HG03439 (cell line): ENCODE data around the gene SORCS1.

ENCODE experiments used
- ATAC-seq: cut with Tn5 transposase; IDR thresholded peaks from one replicate; pipeline ENCODE4 v1.9.1; 2021; ENCODE audit warnings: mild to moderate bottlenecking, moderate library complexity; ENCODE audit not compliant: unreplicated experiment

SORCS1 gene

DNA sequence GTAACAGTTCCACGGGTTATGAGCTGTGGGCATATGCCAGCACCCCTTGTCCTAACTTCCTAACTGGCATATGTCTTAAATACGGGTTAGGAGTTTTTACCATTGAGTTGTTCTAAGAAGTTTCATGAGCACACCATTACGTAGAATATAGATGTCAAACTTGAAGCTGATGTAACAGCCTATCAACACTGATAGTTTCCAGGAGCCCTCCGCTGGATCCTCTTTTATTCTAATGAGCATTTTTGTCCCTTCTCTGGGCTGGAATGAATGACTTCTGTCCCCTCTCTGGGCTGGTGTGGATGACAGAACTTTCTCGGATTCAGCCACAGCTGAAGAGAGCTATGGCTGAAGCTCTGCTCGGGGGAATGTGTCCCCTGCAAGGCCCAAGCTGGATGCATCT lies 256.3 kb downstream of the SORCS1 start:
- no peak for ATAC-seq

DNA sequence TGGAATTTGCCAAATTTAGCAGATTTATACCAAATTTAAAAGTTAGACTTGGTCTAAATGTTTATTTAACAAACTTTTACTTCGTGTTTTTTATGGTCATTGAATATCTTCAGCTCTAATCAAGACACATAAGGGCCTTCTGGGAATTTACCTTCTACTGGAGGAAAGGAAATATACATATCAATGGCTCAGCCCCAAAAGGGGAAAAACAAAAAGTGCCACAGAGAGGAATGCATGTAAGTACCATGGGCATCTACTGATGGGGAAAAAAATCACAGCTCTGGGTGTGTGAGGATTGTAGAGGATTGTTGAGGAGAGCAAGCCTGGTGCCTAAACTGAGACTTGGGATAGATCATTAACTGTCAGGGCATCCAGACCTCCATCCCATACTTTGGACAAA lies 260.3 kb downstream of the SORCS1 start:
- ATAC-seq = no peak

DNA sequence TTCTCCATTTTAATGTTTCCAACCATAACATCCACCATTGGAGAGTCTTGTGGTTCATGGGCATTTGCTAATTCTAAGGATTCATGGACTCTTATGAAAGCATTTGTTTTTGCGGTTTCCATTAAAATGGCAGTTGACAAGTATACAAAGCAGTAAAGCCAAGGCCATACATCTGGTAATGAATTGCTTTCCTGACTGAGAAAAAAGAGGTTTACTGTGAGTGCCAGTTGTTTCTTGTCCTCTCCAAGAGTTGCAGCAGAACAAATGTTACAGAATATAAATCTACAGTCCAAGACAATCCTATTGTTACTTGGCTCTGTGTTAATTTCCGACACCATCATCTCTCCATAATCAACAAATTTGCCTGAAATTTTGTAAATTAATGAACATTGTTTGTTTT lies 261.3 kb downstream of the SORCS1 start:
- ATAC-seq = no peak

DNA sequence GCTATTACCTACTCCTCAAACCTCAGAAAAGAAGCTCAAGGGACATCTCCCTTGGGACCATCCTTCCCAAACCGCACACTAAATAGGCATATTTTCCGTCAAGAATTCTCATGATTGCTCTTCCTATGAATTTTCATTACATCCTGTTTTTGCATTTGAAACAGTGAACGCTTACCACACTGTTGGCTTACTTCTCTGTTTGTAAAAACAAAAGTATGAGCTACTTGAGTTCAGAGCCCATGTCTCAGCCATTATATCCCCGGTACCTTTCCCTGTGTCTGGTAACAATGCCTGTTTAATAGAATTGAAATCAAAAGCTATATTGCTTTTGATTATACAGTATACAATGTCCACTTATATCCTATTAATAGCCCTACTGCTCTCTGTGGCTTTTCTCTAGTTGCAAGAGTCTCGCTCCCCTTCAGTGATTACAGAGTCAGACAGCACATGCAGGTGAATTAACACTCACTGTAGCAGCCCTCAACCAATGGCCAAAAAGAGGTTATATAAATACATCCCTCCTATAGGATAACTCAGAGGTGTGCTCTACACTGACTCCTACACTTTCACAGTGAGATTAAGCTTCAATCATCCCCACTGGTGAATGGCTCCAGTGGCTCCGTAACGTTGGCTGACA lies 264.4 kb downstream of the SORCS1 start:
- ATAC-seq = no peak

DNA sequence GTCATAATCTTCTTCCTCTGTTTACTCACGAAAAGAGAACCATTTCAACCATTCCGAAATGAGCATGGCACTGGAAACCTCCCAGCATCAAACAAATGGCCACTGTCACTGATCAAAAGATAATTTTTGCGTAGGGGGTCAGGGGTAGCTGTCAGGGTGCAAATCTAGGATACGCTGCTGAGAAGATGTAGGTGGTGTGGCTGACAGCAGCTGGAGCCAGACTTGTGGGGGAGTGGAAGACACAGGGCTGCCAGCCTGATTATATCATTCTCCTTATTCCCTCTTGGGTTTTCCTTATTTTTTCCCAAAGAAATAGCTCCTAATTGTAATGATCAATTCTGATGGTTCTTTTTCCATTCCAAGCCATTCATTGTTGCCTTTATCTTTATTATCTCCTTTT lies 266.1 kb downstream of the SORCS1 start:
- ATAC-seq = no peak

DNA sequence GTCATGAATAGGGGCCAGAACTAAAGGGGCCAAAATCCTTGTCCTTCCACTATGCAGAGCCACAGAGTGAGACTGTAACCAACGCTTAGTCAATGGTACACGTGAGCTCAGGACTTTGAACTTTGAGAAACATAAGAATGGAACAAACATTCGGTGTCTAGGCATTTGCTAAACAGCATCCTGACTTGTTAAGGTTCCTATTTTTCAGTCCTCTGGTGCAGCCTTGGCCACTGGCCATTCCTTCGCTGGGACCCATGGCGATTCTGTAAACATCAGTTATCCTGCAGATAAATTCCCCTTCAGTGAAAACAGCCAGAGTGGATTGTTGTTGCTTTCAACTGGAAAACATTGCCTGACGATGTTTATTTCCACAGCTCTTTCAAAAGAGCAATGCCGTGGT lies 266.8 kb downstream of the SORCS1 start:
- no peak for ATAC-seq

DNA sequence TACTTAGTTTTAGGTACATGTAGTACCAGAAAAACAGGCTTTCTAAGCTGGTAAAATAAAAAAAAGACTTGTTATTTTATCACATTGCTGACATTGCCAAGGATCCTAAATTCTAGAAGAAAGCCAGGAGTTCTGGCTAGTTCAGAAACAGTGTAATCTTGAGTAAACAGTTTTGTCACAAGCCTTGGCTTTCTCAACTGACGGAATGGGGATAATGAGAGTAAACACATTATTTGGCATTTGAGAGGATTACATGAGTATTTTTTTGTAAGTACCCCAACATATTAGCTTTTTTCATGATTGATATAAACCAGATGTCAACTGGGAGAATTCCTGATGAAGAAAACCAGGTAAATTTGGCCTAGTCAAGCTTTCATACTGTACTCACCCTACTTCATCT lies 269.8 kb downstream of the SORCS1 start:
- ATAC-seq = no peak

DNA sequence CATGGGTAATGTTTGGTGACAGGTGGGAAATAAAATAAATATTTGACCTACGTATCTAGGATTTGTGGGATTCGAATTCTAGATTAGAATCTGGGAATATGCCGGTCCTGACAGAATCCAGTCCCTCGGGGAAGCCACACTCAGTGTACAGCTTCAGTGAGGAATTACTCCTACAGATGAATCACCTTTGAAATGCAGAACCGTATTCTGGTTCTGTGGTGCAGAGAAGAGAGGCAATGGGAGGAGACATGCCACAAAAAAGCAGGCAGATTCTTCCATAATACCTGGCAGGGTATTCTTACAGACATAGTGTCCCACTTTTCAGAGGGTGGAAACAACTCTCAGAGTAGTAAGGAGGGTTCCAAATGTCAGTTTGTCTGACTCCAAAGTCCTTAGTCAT lies 286.9 kb downstream of the SORCS1 start:
- ATAC-seq = no peak

DNA sequence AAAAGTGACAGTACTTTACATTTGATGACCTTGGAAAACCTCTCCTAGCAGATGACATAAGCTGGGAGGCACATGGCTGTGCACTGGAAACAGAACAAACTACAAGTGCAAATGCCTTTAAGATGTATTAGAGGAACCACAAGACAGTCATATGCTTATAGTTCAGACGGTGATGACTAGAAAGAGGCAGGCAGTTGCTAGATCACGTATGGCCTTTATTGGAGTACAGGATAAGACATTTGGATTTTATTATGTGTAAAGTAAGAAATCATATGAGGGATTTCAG lies 290.0 kb downstream of the SORCS1 start:
- ATAC-seq = no peak

DNA sequence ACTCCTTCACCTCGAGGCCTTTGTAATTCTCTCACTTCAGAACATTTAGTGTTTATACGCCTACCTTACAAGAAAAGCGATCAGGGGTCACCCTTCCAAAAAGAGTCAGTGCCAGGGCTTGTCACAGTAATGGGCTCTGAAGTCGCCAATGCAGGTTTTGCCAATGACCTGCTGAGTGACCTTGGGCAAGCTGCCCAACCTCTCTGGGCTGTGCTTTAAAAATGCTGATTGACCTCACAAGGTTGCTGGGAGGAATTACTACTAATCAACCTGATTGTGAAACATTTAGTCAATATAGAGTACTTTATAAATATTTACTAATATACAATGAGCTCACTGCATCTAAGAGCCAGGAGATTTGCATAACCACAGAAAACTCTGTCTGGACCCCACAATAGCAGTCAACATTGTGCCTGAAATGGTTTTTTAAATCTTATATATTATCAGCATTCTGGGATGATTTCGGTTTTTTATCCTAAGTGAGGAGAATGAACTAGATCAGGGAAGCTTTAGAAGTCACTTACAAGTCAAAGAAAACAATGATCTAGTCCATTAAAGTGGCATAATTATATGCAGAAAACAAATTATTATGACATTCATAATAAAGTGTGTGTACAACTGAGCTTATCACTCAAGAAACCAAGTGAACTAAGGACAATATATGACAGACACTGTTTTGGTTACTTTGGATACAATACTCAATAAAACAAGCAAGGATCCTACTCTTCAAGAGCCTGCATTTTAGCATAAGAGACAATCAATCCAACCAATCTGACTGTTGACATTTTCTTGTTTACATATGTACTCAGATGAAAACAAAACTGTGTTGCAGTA lies 290.5 kb downstream of the SORCS1 start:
- no peak for ATAC-seq

DNA sequence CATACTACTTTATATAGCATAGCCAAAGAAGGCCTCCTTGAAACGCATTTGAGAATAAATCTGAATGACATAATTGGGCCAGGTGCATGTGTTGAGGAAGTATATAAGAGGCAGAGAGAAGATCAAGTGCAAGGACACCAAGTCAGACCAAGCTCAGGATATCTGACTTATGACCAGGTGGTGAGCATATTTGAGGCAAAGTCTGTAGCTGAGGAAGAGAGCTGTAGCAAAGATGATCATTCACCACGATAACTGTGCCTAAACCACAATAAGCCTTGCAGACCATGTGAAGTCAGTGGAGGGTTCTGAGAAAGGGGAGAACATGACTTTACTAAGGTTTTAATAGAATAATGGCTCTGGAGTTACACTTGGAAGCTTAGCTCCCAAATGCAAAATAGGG lies 292.3 kb downstream of the SORCS1 start:
- ATAC-seq = no peak

DNA sequence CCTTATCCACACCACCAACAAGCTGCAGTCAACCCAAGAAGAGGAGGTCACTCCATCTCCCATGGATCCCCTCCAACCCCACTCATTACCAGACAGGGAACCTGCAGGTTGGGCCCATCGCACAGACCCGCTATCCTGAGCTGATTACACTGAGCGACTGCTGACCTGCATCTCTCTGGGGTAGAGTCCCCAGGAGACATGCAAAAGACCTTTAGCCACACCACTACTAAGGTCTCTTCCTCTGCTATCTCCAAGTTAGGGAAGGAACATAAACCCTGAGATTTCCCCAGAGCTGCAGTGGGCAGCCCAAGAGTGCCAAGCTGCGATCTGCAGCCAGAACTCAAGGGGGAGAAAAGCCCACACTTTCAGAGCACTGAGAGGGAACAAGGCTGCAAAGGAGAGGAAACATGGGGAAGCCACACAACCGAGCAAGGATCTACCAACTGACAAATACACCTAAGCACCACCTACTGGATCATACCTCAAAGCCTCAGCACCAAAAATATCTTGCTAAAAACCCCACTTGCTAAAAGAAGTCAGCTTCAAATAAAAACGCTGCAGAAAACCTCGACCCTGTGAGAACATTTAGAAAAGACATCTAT lies 298.2 kb downstream of the SORCS1 start:
- peak; percentile 62 for ATAC-seq

DNA sequence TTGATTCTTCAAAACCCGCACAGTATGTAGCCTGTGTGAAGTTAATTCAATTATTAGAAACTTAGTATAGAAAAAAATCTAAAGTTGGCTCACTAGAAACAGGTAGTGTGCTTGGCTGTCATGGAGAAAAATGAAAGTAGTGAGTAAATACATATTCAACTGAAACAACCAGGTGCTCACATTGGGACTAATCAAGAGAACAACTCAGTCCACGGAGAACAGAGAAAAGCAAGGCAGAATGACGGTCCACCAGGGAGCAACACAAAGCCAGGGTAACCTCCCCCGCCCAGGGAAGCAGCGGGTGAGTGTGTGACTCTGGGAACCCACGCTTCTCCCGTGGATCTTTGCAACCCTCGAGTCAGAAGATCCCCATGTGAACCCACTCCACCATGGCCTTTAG lies 300.5 kb downstream of the SORCS1 start:
- no peak for ATAC-seq

DNA sequence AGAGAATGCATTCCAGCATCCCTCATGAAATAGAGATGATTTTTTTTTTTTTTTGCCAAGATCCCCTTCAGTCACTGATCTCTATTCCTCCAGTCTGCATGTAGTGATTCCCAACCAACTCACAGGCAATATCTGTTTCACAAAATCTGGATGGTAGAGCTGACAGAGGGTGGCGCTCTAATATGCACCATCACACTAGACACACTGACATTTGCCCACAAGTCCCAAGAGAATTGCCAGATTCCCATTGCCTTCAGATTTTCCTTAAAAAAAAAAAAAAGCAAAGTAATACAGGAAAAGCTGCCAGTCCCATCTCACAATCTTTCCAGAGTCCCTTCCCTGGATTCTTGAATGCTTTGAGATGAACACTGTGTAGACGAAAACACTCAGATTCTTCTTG lies 301.0 kb downstream of the SORCS1 start:
- no peak for ATAC-seq

DNA sequence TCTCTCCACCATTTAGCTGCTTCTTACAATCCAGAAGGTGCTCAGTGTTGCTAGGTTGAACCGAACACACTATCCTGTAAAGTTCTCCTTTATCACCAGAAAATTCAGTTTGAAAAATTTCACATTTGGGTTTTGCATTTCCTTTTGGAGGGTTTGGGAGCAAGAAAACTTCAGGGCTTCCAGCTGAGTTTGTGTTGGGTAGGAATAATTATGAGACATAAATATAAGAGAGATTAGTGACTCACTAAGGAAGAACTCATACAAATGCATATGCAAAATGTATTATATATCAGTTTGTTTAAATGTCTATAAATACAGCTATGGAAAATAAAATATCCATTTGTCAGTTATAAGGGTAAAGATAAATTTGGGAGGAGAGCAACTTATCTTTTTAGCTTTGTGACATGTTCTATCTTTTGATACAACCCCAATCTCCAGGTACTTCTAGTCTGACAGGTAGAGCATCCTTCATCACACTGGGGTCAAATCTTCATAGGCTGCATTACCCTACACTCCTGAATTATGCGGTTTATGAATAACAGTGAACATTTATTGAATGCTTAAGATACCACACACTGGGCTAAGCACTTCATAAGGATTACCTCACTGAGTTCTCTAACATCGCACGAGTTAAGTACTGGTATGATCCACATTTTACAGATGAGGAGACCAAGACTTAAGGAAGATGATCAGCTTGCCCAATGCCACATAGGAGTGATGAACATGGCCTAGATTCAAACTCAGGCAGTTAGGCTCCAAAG lies 304.4 kb downstream of the SORCS1 start:
- ATAC-seq = no peak

DNA sequence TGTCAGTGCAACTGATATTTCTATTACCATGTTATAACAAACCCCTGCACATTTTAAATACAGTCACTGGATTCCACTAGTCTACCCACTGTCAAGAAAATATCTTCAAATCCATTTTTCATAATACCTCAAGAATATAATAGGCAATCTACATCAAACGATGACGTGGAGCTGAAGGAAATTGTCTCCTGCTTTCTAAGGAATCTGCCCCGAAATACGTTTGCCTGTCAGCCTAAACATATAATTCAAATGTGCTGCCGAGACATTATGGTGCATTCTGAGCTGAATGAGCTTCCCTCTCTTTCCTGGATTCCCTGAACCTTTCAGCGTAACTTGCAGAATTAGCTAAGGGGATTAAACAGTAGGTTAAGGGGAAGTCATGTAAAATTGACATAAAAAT lies 306.8 kb downstream of the SORCS1 start:
- ATAC-seq = no peak

DNA sequence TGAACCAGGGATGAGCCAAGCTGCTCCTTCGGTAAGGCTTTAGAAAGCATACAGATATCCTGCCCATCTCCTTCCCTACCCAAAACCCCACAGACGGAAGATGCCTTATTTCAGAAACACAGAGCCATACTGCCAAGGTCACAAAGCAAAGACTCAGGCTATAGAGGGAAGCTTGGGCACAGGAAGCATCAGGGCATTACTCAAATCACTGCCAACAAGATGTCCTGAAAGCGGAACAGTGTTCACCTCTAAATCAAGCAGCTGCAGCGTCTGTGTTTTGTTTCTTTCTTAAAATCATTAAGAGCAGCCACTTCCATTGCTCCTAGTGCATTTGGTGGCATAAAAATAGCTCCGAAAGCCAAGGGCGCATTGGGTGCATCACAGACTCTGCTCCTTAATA lies 307.3 kb downstream of the SORCS1 start:
- ATAC-seq = no peak

DNA sequence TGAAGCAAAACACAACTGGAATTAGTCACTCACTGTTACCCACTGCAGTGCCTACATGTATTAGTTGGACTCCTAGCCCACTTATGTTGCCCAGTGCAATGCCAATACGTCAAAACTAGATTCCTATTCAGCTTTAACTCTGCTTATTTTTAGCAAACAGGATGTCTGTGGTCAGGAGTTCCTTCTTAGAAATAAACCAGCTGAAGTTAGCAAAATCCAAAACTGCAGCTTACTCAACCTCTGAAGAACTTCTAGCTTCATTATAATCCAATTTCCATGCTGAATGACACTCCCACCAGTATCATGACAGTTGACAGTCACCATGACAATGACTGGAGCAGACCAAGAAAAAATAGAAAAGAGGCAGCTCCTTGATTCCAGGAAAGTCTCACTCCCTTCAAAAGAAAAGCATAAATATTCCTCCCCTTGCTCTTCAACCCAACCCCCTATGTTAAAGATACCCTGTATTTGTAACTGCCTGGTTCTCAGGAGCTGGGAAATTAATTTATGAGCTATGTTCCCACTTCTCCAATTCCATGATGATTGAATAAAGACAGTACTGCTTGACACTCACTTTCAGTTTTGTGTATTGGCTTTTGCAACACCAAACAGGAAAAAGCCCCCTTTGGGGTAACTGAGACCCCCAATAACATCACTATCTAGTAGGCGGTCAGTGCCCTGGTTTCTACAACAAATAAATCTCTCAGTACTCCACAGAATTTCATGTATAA lies 327.4 kb downstream of the SORCS1 start:
- ATAC-seq = peak; percentile 81

DNA sequence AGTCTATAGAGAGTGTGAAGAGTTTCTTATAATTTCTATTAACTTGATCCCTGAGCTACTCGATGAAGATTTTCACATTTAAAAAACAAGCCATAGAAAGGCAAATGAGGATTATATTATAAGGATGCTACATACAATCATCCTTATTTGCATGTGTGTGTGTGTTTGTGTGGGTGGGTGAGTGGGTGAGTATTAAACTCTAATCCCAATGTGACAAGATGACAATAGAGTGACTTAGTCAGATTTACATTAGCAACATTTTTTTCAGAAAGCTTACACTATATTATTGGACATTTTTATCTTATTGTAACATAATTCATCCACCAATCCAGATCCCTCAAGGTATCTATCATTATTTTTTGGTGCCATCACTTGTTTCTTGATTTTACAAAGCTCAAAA lies 331.7 kb downstream of the SORCS1 start:
- ATAC-seq = no peak

DNA sequence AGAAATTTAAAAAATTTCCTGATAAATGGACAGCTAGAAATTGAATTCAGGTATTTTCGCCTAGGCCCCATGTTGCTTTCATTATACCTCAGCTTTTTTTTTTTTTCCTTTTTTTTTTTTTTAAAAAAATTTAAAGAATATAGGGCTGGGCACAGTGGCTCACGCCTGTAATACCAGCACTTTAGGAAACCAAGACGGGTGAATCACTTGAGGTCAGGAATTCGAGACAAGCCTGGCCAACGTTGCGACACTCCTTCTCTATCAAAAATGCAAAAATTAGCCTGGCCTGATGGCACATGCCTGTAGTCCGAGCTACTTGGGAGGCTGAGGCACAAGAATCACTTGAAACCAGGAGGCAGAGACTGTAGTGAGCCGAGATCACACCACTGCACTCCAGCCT lies 334.0 kb downstream of the SORCS1 start:
- ATAC-seq = no peak

DNA sequence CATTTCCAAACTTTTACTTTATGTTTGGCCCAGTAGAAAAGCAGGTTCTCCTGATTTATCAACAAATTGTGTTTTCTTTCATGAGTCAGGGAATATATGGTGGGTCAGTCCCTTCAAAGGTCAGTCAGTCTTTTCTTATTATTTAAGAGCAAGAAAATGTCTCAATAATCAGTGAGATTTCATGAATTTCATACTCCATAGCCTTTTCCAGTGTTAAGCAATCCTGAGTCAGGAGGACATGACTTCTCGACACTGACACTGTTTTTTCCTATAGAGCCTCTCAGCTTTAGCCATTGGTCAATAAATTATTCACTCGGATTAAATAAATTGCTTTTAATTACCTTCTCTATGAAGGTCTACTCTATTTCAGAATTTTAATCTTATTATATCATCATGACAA lies 334.5 kb downstream of the SORCS1 start:
- ATAC-seq = no peak
